SK-N-MC (cell line): ENCODE results near the gene RTCA.

ENCODE experiments used
- EZH2 ChIP-seq: fragments of 200-600 bp; sonication (generic); IDR thresholded peaks from one replicate; pipeline ENCODE4 v1.6.1; 2017; ENCODE audit warnings: antibody characterized with exemption
- POLR2AphosphoS5 ChIP-seq: IDR thresholded peaks from 2 replicates; pipeline ENCODE4 v1.6.1; 2012; ENCODE audit warnings: mild to moderate bottlenecking, low read depth, low read length, borderline replicate concordance

DNA sequence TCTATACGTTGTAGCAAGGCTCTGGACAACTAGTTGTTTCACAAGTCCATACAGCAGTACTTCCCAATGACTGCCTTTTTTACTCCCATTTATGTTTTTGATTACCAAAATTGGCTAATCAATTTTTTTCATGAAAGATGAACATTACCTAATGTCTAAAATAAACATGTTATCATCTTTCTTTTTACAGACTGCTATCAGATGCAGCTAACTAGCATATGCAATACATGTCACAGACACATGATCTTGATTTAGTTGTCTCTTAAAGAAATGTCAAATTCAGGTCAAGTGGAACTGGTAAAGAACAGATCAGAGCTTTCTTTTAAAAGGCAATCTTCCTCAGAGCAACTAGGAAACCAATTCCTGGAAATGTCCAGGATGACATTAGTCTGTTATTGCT is 15.8 kb upstream of the RTCA start:
- TF ChIP-seq POLR2AphosphoS5 (no peak), EZH2 (no peak)
